ENCODE data around the gene RREB1.

The RREB1 gene

DNA sequence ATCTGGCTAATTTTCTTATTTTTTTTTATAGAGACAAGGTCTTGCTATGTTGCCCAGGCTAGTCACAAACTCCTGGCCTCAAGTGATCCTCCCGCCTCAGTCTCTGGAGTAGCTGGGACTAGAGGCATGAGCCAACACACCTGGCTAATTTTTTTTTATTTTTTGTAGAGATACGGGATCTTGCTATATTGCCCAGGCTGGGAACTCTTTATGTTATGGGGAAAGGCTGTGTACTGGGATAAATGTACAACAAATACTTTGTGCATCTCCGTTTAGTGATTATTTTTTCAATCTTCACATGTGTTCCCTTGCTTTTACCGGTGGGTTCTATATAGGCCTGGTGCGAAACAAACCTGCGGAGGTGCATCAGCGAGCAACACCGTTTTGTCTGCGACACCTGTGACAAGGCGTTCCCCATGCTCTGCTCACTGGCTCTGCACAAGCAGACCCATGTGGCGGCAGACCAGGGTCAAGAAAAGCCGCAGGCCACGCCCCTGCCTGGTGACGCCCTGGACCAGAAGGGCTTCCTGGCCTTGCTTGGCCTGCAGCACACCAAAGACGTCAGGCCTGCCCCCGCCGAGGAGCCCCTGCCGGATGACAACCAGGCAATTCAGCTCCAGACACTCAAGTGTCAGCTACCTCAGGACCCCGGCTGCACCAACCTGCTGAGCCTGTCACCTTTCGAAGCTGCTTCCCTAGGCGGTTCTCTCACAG is 121.1 kb downstream of the RREB1 start:
- Histone ChIP-seq H3K4me1 (ENCODE audit: insufficient read depth, low read length) (peaks cover 7% of the 10 kb centered on the region; the same call in 1 of the 2 replicates), H3K27ac (ENCODE audit: low read length) (no peak overlapping the region), H3K27me3 (ENCODE audit: insufficient read depth, low read length) (no peaks in the 10 kb centered on the region), H3K9ac (ENCODE audit: low read depth, low read length) (no peak overlapping the region), H3K9me3 (ENCODE audit: insufficient read depth, low read depth, low read length) (no peaks in the 10 kb centered on the region), H3K4me3 (ENCODE audit: low read length) (no peak overlapping the region), H3K36me3 (ENCODE audit: insufficient read depth, low read depth, low read length) (peaks cover 32% of the 10 kb centered on the region)

DNA sequence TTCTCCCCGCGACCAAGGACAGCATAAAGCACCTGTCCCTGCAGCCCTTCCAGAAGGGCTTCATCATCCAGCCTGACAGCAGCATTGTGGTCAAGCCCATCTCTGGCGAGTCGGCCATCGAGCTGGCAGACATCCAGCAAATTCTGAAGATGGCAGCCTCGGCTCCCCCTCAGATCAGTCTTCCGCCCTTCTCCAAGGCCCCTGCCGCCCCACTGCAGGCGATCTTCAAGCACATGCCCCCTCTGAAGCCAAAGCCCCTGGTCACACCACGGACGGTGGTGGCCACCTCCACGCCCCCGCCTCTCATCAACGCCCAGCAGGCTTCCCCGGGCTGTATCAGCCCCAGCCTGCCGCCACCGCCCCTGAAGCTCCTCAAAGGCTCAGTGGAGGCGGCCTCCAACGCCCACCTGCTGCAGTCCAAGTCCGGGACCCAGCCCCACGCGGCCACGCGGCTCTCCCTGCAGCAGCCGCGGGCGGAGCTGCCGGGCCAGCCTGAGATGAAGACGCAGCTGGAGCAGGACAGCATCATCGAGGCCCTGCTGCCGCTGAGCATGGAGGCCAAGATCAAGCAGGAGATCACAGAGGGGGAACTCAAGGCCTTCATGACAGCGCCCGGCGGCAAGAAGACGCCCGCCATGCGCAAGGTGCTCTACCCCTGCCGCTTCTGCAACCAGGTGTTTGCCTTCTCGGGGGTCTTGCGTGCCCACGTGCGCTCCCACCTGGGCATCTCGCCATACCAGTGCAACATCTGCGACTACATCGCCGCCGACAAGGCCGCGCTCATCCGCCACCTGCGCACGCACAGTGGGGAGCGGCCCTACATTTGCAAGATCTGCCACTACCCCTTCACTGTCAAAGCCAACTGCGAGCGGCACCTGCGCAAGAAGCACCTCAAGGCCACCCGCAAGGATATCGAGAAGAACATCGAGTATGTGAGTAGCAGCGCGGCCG is 121.9 kb downstream of the RREB1 start:
- H3K27ac ChIP-seq (ENCODE audit: low read length), result no peak overlapping the region
- peaks cover 32% of the 10 kb centered on the region for H3K36me3 ChIP-seq (ENCODE audit: insufficient read depth, low read depth, low read length)
- no peaks in the 10 kb centered on the region for H3K27me3 ChIP-seq (ENCODE audit: insufficient read depth, low read length)
- H3K4me3 ChIP-seq (ENCODE audit: low read length), result no peak overlapping the region
- no peaks in the 10 kb centered on the region for H3K9me3 ChIP-seq (ENCODE audit: insufficient read depth, low read depth, low read length)
- peaks cover 5% of the 10 kb centered on the region; the same call in 1 of the 2 replicates for H3K4me1 ChIP-seq (ENCODE audit: insufficient read depth, low read length)
- no peak overlapping the region for H3K9ac ChIP-seq (ENCODE audit: low read depth, low read length)

DNA sequence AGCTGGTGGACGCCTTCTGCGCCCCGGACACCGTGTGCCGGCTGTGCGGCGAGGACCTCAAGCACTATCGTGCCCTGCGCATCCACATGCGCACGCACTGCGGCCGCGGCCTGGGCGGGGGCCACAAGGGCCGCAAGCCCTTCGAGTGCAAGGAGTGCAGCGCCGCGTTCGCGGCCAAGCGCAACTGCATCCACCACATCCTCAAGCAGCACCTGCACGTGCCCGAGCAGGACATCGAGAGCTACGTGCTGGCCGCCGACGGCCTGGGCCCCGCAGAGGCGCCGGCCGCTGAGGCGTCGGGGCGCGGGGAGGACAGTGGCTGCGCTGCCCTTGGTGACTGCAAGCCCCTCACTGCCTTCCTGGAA is 122.5 kb downstream of the RREB1 start:
- no peaks in the 10 kb centered on the region for H3K4me1 ChIP-seq (ENCODE audit: insufficient read depth, low read length)
- no peaks in the 10 kb centered on the region for H3K9me3 ChIP-seq (ENCODE audit: insufficient read depth, low read depth, low read length)
- no peak overlapping the region for H3K9ac ChIP-seq (ENCODE audit: low read depth, low read length)
- H3K4me3 ChIP-seq (ENCODE audit: low read length), result no peak overlapping the region
- H3K27me3 ChIP-seq (ENCODE audit: insufficient read depth, low read length), result no peaks in the 10 kb centered on the region
- peaks cover 32% of the 10 kb centered on the region for H3K36me3 ChIP-seq (ENCODE audit: insufficient read depth, low read depth, low read length)
- H3K27ac ChIP-seq (ENCODE audit: low read length), result no peak overlapping the region

DNA sequence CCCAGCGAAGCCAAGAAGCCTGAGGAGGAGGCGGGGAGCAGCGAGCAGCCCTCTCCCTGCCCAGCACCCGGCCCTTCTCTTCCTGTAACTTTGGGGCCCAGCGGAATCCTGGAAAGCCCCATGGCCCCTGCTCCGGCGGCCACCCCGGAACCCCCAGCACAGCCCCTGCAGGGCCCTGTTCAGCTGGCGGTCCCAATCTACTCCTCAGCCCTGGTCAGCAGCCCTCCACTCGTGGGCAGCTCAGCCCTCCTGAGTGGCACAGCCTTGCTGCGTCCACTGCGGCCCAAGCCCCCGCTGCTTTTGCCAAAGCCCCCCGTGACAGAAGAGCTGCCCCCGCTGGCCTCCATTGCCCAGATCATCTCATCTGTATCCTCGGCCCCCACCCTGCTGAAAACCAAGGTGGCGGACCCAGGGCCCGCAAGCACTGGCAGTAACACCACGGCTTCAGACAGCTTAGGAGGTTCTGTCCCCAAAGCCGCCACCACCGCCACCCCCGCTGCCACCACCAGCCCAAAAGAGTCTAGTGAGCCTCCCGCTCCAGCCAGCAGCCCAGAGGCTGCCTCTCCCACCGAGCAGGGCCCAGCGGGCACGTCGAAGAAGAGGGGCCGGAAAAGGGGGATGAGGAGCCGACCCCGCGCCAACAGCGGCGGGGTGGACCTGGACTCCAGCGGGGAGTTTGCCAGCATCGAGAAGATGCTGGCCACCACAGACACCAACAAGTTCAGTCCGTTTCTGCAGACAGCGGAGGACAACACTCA is 123.4 kb downstream of the RREB1 start:
- Histone ChIP-seq H3K27me3 (ENCODE audit: insufficient read depth, low read length) (no peaks in the 10 kb centered on the region), H3K9me3 (ENCODE audit: insufficient read depth, low read depth, low read length) (no peaks in the 10 kb centered on the region), H3K27ac (ENCODE audit: low read length) (no peak overlapping the region), H3K4me3 (ENCODE audit: low read length) (no peak overlapping the region), H3K4me1 (ENCODE audit: insufficient read depth, low read length) (no peaks in the 10 kb centered on the region), H3K36me3 (ENCODE audit: insufficient read depth, low read depth, low read length) (peaks cover 29% of the 10 kb centered on the region), H3K9ac (ENCODE audit: low read depth, low read length) (no peak overlapping the region)

DNA sequence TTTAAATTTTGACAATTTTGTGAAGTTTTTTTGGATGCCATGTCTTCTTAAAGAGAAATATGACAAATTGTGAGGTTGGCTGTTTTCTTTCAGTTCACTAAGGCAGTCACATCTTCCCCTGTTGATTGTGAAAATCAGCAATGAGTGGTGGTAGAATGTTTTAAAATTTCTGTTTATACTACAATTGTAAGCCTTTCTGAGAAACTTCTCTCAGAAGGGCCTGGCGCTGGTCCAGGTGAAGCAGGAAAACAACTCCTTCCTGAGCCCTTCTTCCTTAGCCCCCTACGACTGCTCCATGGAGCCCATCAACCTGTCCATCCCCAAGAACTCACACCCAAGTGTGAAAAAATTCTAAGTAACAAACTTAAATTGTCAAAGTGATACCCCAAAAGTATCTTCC is 124.6 kb downstream of the RREB1 start:
- Histone ChIP-seq H3K9ac (ENCODE audit: low read depth, low read length) (no peak overlapping the region), H3K4me1 (ENCODE audit: insufficient read depth, low read length) (no peaks in the 10 kb centered on the region), H3K27me3 (ENCODE audit: insufficient read depth, low read length) (no peaks in the 10 kb centered on the region), H3K27ac (ENCODE audit: low read length) (no peak overlapping the region), H3K4me3 (ENCODE audit: low read length) (no peak overlapping the region), H3K36me3 (ENCODE audit: insufficient read depth, low read depth, low read length) (peaks cover 21% of the 10 kb centered on the region), H3K9me3 (ENCODE audit: insufficient read depth, low read depth, low read length) (no peaks in the 10 kb centered on the region)

DNA sequence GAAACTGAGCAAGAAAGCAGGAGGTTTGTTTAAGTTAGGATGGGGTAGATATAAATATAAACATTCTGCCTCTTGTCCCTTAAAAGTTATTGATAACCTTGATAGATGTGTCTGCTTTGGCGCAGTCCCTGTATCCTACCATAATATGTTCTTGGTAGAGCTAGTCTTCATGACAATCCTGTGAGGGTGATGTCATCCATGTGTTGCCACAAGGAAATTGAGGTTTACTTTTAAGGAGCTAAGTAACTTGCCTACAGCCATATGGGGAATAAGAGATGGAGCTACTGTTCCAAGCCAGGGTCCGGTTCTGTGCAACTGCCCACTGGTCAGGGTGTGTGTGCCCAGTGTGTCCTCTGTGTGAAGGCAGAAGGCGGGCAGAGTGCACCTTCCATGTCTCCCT is 126.8 kb downstream of the RREB1 start:
- Histone ChIP-seq H3K36me3 (ENCODE audit: insufficient read depth, low read depth, low read length) (peaks cover 10% of the 10 kb centered on the region; the same call in 1 of the 2 replicates), H3K9ac (ENCODE audit: low read depth, low read length) (no peak overlapping the region), H3K27ac (ENCODE audit: low read length) (no peak overlapping the region), H3K27me3 (ENCODE audit: insufficient read depth, low read length) (no peaks in the 10 kb centered on the region), H3K4me1 (ENCODE audit: insufficient read depth, low read length) (peaks cover 6% of the 10 kb centered on the region; the same call in 1 of the 2 replicates), H3K9me3 (ENCODE audit: insufficient read depth, low read depth, low read length) (no peaks in the 10 kb centered on the region), H3K4me3 (ENCODE audit: low read length) (no peak overlapping the region)

DNA sequence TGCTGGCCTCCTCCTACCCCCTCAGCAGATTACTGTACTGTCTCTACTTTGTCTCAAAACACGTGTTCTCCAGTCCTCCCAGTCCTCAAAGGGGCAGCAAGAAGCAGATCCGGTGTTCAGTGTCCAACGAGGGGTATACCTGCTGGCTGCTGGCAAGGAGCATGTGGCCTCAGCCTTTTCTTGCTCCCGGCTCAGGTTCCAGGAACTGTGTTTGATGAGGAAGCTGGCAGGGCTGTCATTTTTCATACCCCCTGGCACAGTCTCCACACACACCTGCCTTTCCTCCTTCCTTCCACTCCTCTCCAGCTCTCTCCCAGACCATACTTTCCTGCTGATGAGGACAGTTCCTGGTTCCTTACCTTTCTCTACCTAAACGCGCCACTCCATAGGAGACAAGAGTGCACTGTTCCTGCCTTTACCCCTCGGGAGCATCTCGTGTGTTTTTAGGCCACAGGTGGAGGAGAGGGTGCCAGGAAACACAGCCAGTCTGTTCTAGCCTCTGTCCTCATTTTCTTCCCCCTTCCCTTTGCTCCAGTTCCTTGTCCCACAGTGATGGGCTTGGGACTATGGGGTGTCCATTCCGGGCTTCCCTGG is 128.0 kb downstream of the RREB1 start:
- H3K27me3 ChIP-seq (ENCODE audit: insufficient read depth, low read length), result no peaks in the 10 kb centered on the region
- no peak overlapping the region for H3K9ac ChIP-seq (ENCODE audit: low read depth, low read length)
- peaks cover 8% of the 10 kb centered on the region; the same call in 1 of the 2 replicates for H3K36me3 ChIP-seq (ENCODE audit: insufficient read depth, low read depth, low read length)
- H3K9me3 ChIP-seq (ENCODE audit: insufficient read depth, low read depth, low read length), result no peaks in the 10 kb centered on the region
- H3K4me1 ChIP-seq (ENCODE audit: insufficient read depth, low read length), result peaks cover 6% of the 10 kb centered on the region; the same call in 1 of the 2 replicates
- H3K4me3 ChIP-seq (ENCODE audit: low read length), result no peak overlapping the region
- no peak overlapping the region for H3K27ac ChIP-seq (ENCODE audit: low read length)

DNA sequence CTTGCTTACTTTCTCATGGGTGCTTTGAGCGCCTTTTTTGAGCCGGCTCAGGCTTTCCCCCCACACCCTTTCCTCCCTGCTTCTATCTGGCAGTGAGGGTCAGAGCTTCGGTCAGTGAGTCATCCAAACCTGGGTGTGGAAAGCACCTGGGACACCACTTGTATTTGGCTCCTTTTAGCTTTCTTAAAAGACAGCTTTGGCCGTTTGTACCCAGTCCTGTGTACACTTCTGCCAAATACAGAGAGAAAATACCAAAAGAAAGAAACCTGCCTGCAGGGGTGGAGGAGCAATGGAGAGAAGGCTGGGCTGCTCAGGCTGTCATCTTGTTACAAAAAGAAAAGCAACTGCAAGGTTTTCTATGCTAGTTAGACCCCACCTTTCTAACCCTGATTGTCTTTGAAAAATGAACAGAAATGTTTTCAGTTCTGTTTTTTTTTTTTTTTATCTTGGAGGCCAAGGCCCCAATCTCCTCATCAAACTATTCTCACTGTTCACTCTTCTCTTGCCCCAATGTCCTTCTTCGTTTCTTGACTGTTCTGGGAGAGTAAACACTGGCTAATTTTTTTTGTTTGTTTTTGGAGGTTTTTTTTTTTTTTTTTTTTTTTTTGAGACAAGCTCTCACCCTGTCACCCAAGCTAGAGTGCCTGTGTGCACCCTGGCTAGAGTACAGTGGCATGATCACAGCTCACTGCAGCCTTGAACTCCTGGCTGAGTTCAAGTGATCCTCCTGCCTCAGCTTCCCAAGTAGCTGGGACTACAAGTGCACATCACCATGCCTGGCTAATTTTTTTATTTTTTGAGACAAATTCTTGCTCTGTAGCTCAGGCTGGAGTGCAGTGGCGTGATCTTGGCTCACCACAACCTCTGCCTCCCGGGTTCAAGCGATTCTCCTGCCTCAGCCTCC is 128.8 kb downstream of the RREB1 start:
- no peaks in the 10 kb centered on the region for H3K9me3 ChIP-seq (ENCODE audit: insufficient read depth, low read depth, low read length)
- no peak overlapping the region for H3K9ac ChIP-seq (ENCODE audit: low read depth, low read length)
- H3K36me3 ChIP-seq (ENCODE audit: insufficient read depth, low read depth, low read length), result peaks cover 8% of the 10 kb centered on the region; the same call in 1 of the 2 replicates
- H3K27ac ChIP-seq (ENCODE audit: low read length), result no peak overlapping the region
- no peak overlapping the region for H3K4me3 ChIP-seq (ENCODE audit: low read length)
- H3K27me3 ChIP-seq (ENCODE audit: insufficient read depth, low read length), result no peaks in the 10 kb centered on the region
- H3K4me1 ChIP-seq (ENCODE audit: insufficient read depth, low read length), result peaks cover 8% of the 10 kb centered on the region; the same call in 1 of the 2 replicates

DNA sequence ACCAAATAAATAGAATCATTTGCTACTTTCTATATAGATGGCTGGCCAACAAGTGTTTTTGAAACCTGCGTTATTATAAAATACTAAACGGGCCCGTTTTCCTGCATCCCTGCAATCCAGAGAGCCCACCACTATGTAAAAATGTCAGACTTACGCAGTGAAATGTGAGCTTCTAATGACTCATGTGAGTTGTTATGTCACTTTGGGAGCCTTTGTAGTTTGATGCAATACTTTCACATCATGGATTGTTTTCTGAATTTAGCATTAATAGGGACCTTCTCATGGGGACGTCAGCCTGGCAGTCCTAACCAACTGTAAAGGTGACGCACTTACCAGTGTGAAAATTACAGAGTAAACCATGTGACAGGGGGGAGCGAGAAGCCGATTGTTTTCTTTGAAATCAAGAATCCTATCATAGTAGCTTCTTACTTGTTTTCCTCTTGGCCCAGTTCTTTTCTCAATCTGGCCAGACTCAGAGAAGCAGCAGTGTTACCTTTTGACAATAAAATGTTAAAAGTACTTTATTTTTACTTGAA is 130.0 kb downstream of the RREB1 start:
- Histone ChIP-seq H3K36me3 (ENCODE audit: insufficient read depth, low read depth, low read length) (no peaks in the 10 kb centered on the region), H3K4me1 (ENCODE audit: insufficient read depth, low read length) (peaks cover 20% of the 10 kb centered on the region), H3K9ac (ENCODE audit: low read depth, low read length) (no peak overlapping the region), H3K27ac (ENCODE audit: low read length) (no peak overlapping the region), H3K4me3 (ENCODE audit: low read length) (no peak overlapping the region), H3K27me3 (ENCODE audit: insufficient read depth, low read length) (no peaks in the 10 kb centered on the region), H3K9me3 (ENCODE audit: insufficient read depth, low read depth, low read length) (no peaks in the 10 kb centered on the region)

DNA sequence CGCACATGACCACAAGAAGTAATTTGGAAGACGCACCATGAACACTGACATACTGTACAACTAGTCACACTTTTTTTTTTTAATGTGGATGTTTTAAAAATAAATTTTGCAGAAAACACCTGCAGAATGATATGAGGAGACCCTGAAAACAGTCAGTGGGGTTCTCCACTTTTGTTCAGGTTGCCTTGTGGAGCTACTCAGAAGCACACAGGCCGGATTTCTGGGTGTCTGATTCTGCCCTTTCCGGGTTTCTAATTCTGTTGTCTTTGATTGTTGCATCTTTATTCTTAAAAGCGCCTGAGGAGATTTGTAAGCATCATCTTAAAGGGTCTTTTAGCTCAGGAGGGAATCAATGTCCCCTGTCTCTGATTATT is 130.8 kb downstream of the RREB1 start:
- Histone ChIP-seq H3K4me1 (ENCODE audit: insufficient read depth, low read length) (peaks cover 27% of the 10 kb centered on the region), H3K27me3 (ENCODE audit: insufficient read depth, low read length) (no peaks in the 10 kb centered on the region), H3K27ac (ENCODE audit: low read length) (no peak overlapping the region), H3K9ac (ENCODE audit: low read depth, low read length) (no peak overlapping the region), H3K9me3 (ENCODE audit: insufficient read depth, low read depth, low read length) (no peaks in the 10 kb centered on the region), H3K4me3 (ENCODE audit: low read length) (no peak overlapping the region), H3K36me3 (ENCODE audit: insufficient read depth, low read depth, low read length) (no peaks in the 10 kb centered on the region)

Data from iPS-20b (cell line).